Uterus (tissue), 4 donors: ENCODE measurements around the gene PDCD1. TPM values are rescaled to one million over a fixed set of nuclear protein-coding genes. Genes with fewer than 3 reads are reported as not detected.

ENCODE experiments used
- DNase-seq, 2 donors: peaks; one replicate each; pipeline ENCODE4 v3.0.0-alpha.2; 2019 to 2020
- H3K27ac ChIP-seq, 2 donors: fragments of 200-600 bp; sonication (generic); 1 replicate in 1 of 2; 2 replicates in 1 of 2; pipeline ENCODE4 v1.5.1; 2016 to 2018
- H3K27me3 ChIP-seq, 2 donors: fragments of 200-600 bp; sonication (generic); one replicate each; pipeline ENCODE4 v1.5.1; 2018 to 2019; ENCODE audit warnings: control low read depth in 1 of 2
- H3K36me3 ChIP-seq, 2 donors: fragments of 200-600 bp; sonication (generic); one replicate each; pipeline ENCODE4 v1.5.1; 2019; ENCODE audit warnings: control low read depth in 1 of 2
- H3K4me1 ChIP-seq, 2 donors: fragments of 200-600 bp; sonication (generic); one replicate each; pipeline ENCODE4 v1.5.1; 2018 to 2019; ENCODE audit warnings: control low read depth in 1 of 2
- H3K4me3 ChIP-seq, 2 donors: fragments of 200-600 bp; sonication (generic); 1 replicate in 1 of 2; 2 replicates in 1 of 2; pipeline ENCODE4 v1.5.1; 2018 to 2019; ENCODE audit warnings: mild to moderate bottlenecking in 1 of 2
- H3K9me3 ChIP-seq, 2 donors: fragments of 200-600 bp; sonication (generic); one replicate each; pipeline ENCODE4 v1.5.1; 2019; ENCODE audit warnings: control low read depth in 1 of 2
- POLR2A ChIP-seq, 2 donors: fragments of 450-650 bp; IDR thresholded peaks; one replicate each; pipeline ENCODE4 v1.6.1; 2016; ENCODE audit warnings: antibody characterized with exemption in 2 of 2, mild to moderate bottlenecking in 1 of 2, moderate library complexity in 1 of 2
- intact Hi-C: fragments of 100-400 bp; cut with DNase I; formaldehyde crosslinking; loops from one replicate; pipeline ENCODE4 v1.15.1; 2023; ENCODE audit warnings: low total_unique reads
- total RNA-seq, 4 donors: library from RNA; depleted of rRNA in 3 of 4; stranded (reverse); fragments of >200 nt in 3 of 4; gene quantifications; one replicate each; pipeline versions ENCODE4 v1.1.0 to v1.2.4, GENCODE V29; 2014 to 2023
- TF ChIP-seq, protein P1 (sequence below), 4 experiments: fragments of 200-600 bp in 2 of 4; fragments of 450-650 bp in 2 of 4; sonication (generic) in 2 of 4; IDR thresholded peaks; one replicate each; pipeline ENCODE4 v1.5.1; 2016 to 2019; ENCODE audit warnings: antibody characterized with exemption in 4 of 4, mild to moderate bottlenecking in 2 of 4, moderate library complexity in 1 of 4
- donor health status: DM: yes; HTN: yes; CAD: no.

PDCD1 gene
- total RNA-seq, 4 donors from 2014 or later: 0.21 TPM; not detected in 3

DNA sequence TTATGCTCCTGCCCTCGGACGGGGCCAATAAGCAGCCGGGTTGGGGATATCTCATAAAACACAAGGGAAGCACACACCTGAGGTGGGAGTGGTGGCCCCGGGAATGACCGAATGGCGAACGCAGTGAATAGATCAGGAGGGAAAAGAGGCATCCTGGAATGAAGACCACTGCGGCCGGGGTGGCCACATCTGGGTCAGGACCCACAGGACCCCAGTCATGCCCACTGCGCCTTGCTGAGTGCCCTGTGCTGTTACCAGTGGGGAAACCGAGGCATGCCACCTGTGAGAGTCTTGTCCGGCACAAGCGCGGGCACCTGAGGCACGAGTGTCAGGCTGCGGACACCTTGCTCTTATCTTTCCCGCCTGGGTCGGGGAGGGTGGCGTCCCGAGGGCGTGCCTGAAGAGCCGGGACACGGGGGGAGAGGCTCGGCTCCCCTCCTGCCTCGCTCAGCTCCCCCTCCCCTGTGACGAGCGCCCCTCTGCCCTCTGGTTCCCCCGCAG lies 1.6 kb downstream of the PDCD1 start:
- Histone ChIP-seq H3K4me3 (no peak overlapping the region), H3K4me1 (peaks cover 0 to 14% of the 10 kb centered on the region in 2 donors), H3K9me3 (no peaks in the 10 kb centered on the region), H3K27ac (no peak overlapping the region), H3K36me3 (no peaks in the 10 kb centered on the region), H3K27me3 (no peaks in the 10 kb centered on the region)
- intact Hi-C loops: no loop called here
- DNase-seq: peak in 1 of 2 donors; percentile 16
- TF ChIP-seq, protein P1, sequence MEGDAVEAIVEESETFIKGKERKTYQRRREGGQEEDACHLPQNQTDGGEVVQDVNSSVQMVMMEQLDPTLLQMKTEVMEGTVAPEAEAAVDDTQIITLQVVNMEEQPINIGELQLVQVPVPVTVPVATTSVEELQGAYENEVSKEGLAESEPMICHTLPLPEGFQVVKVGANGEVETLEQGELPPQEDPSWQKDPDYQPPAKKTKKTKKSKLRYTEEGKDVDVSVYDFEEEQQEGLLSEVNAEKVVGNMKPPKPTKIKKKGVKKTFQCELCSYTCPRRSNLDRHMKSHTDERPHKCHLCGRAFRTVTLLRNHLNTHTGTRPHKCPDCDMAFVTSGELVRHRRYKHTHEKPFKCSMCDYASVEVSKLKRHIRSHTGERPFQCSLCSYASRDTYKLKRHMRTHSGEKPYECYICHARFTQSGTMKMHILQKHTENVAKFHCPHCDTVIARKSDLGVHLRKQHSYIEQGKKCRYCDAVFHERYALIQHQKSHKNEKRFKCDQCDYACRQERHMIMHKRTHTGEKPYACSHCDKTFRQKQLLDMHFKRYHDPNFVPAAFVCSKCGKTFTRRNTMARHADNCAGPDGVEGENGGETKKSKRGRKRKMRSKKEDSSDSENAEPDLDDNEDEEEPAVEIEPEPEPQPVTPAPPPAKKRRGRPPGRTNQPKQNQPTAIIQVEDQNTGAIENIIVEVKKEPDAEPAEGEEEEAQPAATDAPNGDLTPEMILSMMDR (IDR thresholded peaks at IDR 0.05): no peak
- no peak for TF ChIP-seq POLR2A (IDR thresholded peaks at IDR 0.05)

DNA sequence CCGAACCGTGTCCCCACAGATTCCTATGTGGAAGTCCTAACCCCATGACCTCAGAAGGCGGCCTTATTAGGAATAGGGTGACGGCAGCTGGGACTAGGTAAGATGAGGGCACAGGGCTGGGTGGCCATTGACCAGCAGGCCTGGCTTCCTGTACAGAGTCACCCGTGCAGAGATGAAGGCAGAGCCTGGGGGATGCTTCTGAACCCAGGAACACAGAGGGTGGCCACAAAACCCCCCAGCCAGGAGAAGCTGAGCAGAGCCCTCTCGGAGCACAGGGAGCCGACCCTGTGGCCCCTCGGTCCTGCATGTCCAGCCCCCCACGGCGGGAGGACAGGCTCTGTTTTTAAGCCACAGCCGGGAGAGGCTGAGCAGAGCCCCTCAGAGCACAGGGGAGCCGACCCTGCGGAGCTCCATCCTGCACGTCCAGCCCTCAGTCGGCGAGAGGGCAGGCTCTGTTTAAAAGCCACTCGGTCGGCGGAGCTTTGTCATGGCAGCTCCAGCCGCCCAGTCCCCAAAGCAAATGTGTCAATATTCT lies 2.7 kb downstream of the PDCD1 start:
- Histone ChIP-seq H3K27ac (no peak overlapping the region), H3K27me3 (no peaks in the 10 kb centered on the region), H3K36me3 (no peaks in the 10 kb centered on the region), H3K4me1 (peaks cover 0 to 14% of the 10 kb centered on the region in 2 donors), H3K9me3 (no peaks in the 10 kb centered on the region), H3K4me3 (no peak overlapping the region)
- intact Hi-C loops: no loop called here
- DNase-seq: no peak
- TF ChIP-seq, protein P1 (IDR thresholded peaks at IDR 0.05): no peak
- TF ChIP-seq POLR2A (IDR thresholded peaks at IDR 0.05): no peak

DNA sequence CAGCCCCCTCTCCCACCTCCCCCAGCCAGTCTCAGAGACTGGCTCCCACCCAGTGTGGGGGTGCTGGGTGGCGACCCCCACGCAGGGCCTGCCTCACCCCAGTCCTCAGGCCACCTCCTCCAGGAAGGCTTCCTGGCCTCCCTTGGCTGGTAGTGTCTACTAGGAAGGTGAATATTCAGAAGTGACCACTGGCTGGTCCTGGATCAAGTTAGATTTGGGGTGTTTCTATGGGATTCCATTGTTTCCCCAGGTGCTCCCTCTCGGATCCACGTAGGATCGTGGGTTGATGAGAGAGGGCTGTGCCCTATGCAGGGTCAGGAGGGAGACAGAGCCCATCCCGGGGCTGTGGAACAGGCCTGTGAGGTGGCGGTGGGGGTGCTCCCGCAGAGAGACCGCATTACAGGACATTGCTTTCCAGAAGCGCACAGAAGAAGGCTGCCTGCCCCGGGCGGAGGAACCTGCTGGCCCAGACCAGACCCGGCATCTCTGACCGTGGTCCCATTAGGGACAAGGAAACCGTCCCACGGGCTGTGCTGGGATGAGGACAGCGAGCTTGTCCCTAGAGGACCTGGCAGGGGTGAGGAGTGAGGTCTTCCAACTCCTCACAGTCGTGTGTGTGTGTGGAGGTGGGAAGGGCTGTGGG lies 3.3 kb downstream of the PDCD1 start:
- no peaks in the 10 kb centered on the region for H3K9me3 ChIP-seq
- no peaks in the 10 kb centered on the region for H3K27me3 ChIP-seq
- H3K4me1 ChIP-seq: peaks cover 0 to 14% of the 10 kb centered on the region in 2 donors
- peak in 1 of 2 donors; percentile 11 for DNase-seq
- no peaks in the 10 kb centered on the region for H3K36me3 ChIP-seq
- TF ChIP-seq, protein P1 (IDR thresholded peaks at IDR 0.05): no peak
- no peak for TF ChIP-seq POLR2A (IDR thresholded peaks at IDR 0.05)
- no peak overlapping the region for H3K4me3 ChIP-seq
- no peak overlapping the region for H3K27ac ChIP-seq
- intact Hi-C loops: no loop called here

DNA sequence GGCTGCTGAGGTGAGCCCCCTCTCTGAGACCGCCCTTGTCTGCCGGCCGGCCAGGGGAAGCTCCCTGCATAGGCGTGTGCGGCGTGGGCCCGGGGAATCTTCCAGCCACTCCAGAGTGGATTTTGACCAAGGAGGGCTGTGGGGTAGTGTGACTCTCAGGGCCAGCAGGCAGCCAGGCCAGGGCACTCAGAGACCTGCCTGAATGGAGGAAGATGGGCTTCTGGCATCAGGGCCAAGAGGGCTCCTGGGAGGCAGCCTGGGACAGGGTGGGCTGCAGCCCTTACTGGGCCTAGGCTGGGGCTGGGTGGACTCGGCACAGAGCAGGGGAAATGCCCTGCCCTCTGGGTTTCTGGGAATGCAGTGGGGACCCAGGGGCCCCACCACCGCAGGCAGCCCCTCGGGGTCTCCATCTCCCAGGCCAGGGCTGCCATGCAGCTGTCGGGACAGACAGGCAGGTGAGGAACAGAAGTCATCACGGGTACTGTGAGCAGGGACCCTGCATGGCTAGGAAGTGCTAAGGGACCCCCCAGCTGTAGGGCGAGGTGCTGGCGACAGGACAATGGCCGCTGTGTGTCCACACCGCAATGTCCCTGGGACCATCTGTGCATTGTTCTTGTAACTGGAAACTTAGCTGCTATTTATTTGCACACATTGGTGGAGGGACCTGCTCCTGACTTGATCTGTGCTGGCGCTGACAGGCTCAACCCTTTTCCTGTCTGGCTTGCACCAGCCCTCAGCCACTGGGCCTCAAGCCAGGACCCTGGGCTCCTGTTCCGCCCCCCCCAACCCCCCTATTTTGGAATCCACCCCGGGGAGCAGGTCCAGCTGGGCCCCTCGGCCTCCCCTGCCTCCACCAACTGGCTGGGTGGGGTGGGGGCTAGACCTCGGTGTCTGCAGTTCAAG lies 4.1 kb downstream of the PDCD1 start:
- H3K9me3 ChIP-seq: no peaks in the 10 kb centered on the region
- peaks cover 0 to 8% of the 10 kb centered on the region in 2 donors for H3K4me1 ChIP-seq
- no peak overlapping the region for H3K27ac ChIP-seq
- H3K27me3 ChIP-seq: no peaks in the 10 kb centered on the region
- no peak overlapping the region for H3K4me3 ChIP-seq
- intact Hi-C loops: no loop called here
- H3K36me3 ChIP-seq: no peaks in the 10 kb centered on the region
- peak in 1 of 2 donors; percentile 13 for DNase-seq
- no peak for TF ChIP-seq POLR2A (IDR thresholded peaks at IDR 0.05)
- TF ChIP-seq, protein P1 (IDR thresholded peaks at IDR 0.05): no peak
